CD4-positive, alpha-beta T cell treated with Interleukin-17A for 1 hour (primary cell): Measurements from ENCODE around the gene XAGE5.
"Not testable (repeated sequence)": the region's sequence is repeated elsewhere in the genome, so short reads cannot be mapped to it uniquely, and the experiment has no call there.

ENCODE experiments used
- DNase-seq: peaks from one replicate; pipeline ENCODE4 v3.0.0-alpha.2; 2020

The XAGE5 gene

GRCh38 chrX:52811065-52811625 is at the start of gene XAGE5:
TSS of gene XAGE5 (plus strand) at chrX:52811287. CDS start at chrX:52812567, 1,280 bp downstream.
- DNase-seq: no peak

GRCh38 chrX:52765983-52766382 is 45.1 kb upstream of the XAGE5 start:
- not testable (repeated sequence) for DNase-seq

- not testable (repeated sequence) for DNase-seq
These were observed 37.6 kb upstream of the XAGE5 start for GRCh38 chrX:52773504-52773903.

- not testable (repeated sequence) for DNase-seq
These were observed 13.8 kb upstream of the XAGE5 start, which contains the start of gene SPANXN5 for GRCh38 chrX:52797327-52797726. TSS of gene SPANXN5 (minus strand) at chrX:52797427. CDS start at chrX:52797348, 79 bp downstream.

- not testable (repeated sequence) for DNase-seq
These were observed 6.2 kb upstream of the XAGE5 start for GRCh38 chrX:52804876-52805275.

GRCh38 chrX:52819788-52820187 is 8.7 kb downstream of the XAGE5 start:
- DNase-seq: no peak

- DNase-seq: no peak
These were observed 10.1 kb downstream of the XAGE5 start for GRCh38 chrX:52821079-52821760.

GRCh38 chrX:52824608-52825007 is 13.5 kb downstream of the XAGE5 start:
- DNase-seq: no peak

- no peak for DNase-seq
These were observed 19.5 kb downstream of the XAGE5 start for GRCh38 chrX:52830551-52830950.

GRCh38 chrX:52839137-52839536 is 28.1 kb downstream of the XAGE5 start:
- DNase-seq: no peak

GRCh38 chrX:52843619-52844018 is 32.5 kb downstream of the XAGE5 start:
- DNase-seq: not testable (repeated sequence)

- DNase-seq: no peak
These were observed 41.2 kb downstream of the XAGE5 start for GRCh38 chrX:52852110-52852860.

GRCh38 chrX:52856991-52857525 is 46.0 kb downstream of the XAGE5 start:
- not testable (repeated sequence) for DNase-seq

- no peak for DNase-seq
These were observed 54.4 kb downstream of the XAGE5 start for GRCh38 chrX:52865343-52865998.
